Activated naive CD8-positive, alpha-beta T cell treated with anti-CD3 and anti-CD28 coated beads for 36 hours (primary cell): Measurements from ENCODE around the gene ARSJ. TPM values are rescaled to one million over a fixed set of nuclear protein-coding genes. Genes with fewer than 3 reads are reported as not detected.
"Not testable (repeated sequence)": the region's sequence is repeated elsewhere in the genome, so short reads cannot be mapped to it uniquely, and the experiment has no call there.

ENCODE experiments used
- DNase-seq: peaks from one replicate; pipeline ENCODE4 v3.0.0; 2021
- H3K27ac Mint-ChIP-seq: one replicate; pipeline ENCODE4 v1.8.0; 2022; ENCODE audit warnings: mild to moderate bottlenecking, moderate library complexity, mixed read lengths
- H3K27me3 Mint-ChIP-seq: one replicate; pipeline ENCODE4 v1.8.0; 2022; ENCODE audit warnings: mild to moderate bottlenecking, mixed read lengths
- H3K36me3 Mint-ChIP-seq: one replicate; pipeline ENCODE4 v1.8.0; 2021; ENCODE audit warnings: mild to moderate bottlenecking, mixed read lengths
- H3K4me1 Mint-ChIP-seq: one replicate; pipeline ENCODE4 v1.8.0; 2021; ENCODE audit warnings: mixed read lengths
- H3K4me3 Mint-ChIP-seq: one replicate; pipeline ENCODE4 v1.8.0; 2022; ENCODE audit warnings: mild to moderate bottlenecking, moderate library complexity, mixed read lengths
- H3K9me3 Mint-ChIP-seq: one replicate; pipeline ENCODE4 v1.8.0; 2022; ENCODE audit warnings: mixed read lengths
- total RNA-seq, 2 experiments: library from RNA; stranded (reverse); gene quantifications; one replicate each; pipeline ENCODE4 v1.2.3, GENCODE V29; 2021

Gene ARSJ
- total RNA-seq, 2 experiments from 2014 or later = not detected

- H3K27ac Mint-ChIP-seq = no peak overlapping the region
- no peak overlapping the region for H3K4me3 Mint-ChIP-seq
- H3K27me3 Mint-ChIP-seq = peaks cover 4% of the 10 kb centered on the region
- DNase-seq = no peak
- H3K4me1 Mint-ChIP-seq = peaks cover 7% of the 10 kb centered on the region
- H3K9me3 Mint-ChIP-seq = peaks cover 3% of the 10 kb centered on the region
- no peaks in the 10 kb centered on the region for H3K36me3 Mint-ChIP-seq
Measured at GRCh38 chr4:113957956-113958355, 21.5 kb downstream of the ARSJ start.

- no peak overlapping the region for H3K4me3 Mint-ChIP-seq
- H3K4me1 Mint-ChIP-seq = peaks cover 11% of the 10 kb centered on the region
- peaks cover 4% of the 10 kb centered on the region for H3K27me3 Mint-ChIP-seq
- H3K27ac Mint-ChIP-seq = no peak overlapping the region
- H3K9me3 Mint-ChIP-seq = no peaks in the 10 kb centered on the region
- no peak for DNase-seq
- no peaks in the 10 kb centered on the region for H3K36me3 Mint-ChIP-seq
Measured at GRCh38 chr4:113955948-113956347, 23.5 kb downstream of the ARSJ start.

- Mint-ChIP-seq H3K27ac (no peak overlapping the region), H3K36me3 (no peaks in the 10 kb centered on the region)
Measured at GRCh38 chr4:113955411-113955810, 24.0 kb downstream of the ARSJ start.

GRCh38 chr4:113953888-113954287 is 25.6 kb downstream of the ARSJ start:
- Mint-ChIP-seq H3K4me1 (peaks cover 7% of the 10 kb centered on the region), H3K36me3 (no peaks in the 10 kb centered on the region)

More at GRCh38 chr4:113955411-113955810, 24.0 kb downstream of the ARSJ start:
- Mint-ChIP-seq H3K27me3 (peaks cover 4% of the 10 kb centered on the region), H3K4me3 (no peak overlapping the region), H3K9me3 (no peaks in the 10 kb centered on the region), H3K4me1 (peaks cover 11% of the 10 kb centered on the region)
- DNase-seq = no peak

GRCh38 chr4:113952452-113953029 is 26.9 kb downstream of the ARSJ start:
- no peaks in the 10 kb centered on the region for H3K36me3 Mint-ChIP-seq
- DNase-seq = peak; percentile 14
- H3K4me3 Mint-ChIP-seq = no peak overlapping the region
- peaks cover 4% of the 10 kb centered on the region for H3K4me1 Mint-ChIP-seq
- H3K27ac Mint-ChIP-seq = no peak overlapping the region
- H3K27me3 Mint-ChIP-seq = peaks cover 4% of the 10 kb centered on the region
- H3K9me3 Mint-ChIP-seq = no peaks in the 10 kb centered on the region

More at GRCh38 chr4:113953888-113954287, 25.6 kb downstream of the ARSJ start:
- H3K27ac Mint-ChIP-seq = no peak overlapping the region
- DNase-seq = no peak
- no peaks in the 10 kb centered on the region for H3K9me3 Mint-ChIP-seq
- H3K27me3 Mint-ChIP-seq = peaks cover 4% of the 10 kb centered on the region
- H3K4me3 Mint-ChIP-seq = no peak overlapping the region

GRCh38 chr4:113951263-113951662 is 28.2 kb downstream of the ARSJ start:
- no peak for DNase-seq
- H3K36me3 Mint-ChIP-seq = no peaks in the 10 kb centered on the region
- no peak overlapping the region for H3K4me3 Mint-ChIP-seq
- peaks cover 4% of the 10 kb centered on the region for H3K27me3 Mint-ChIP-seq
- no peaks in the 10 kb centered on the region for H3K9me3 Mint-ChIP-seq
- H3K27ac Mint-ChIP-seq = no peak overlapping the region
- peaks cover 4% of the 10 kb centered on the region for H3K4me1 Mint-ChIP-seq

GRCh38 chr4:113950207-113950606 is 29.2 kb downstream of the ARSJ start:
- no peak for DNase-seq
- peaks cover 9% of the 10 kb centered on the region for H3K4me1 Mint-ChIP-seq
- H3K9me3 Mint-ChIP-seq = no peaks in the 10 kb centered on the region
- peaks cover 4% of the 10 kb centered on the region for H3K27me3 Mint-ChIP-seq
- H3K27ac Mint-ChIP-seq = no peak overlapping the region
- no peaks in the 10 kb centered on the region for H3K36me3 Mint-ChIP-seq
- no peak overlapping the region for H3K4me3 Mint-ChIP-seq

GRCh38 chr4:113947484-113947883 is 32.0 kb downstream of the ARSJ start:
- Mint-ChIP-seq H3K4me3 (no peak overlapping the region), H3K36me3 (no peaks in the 10 kb centered on the region), H3K27me3 (no peaks in the 10 kb centered on the region), H3K4me1 (peaks cover 17% of the 10 kb centered on the region), H3K9me3 (no peaks in the 10 kb centered on the region), H3K27ac (no peak overlapping the region)
- DNase-seq = no peak

- no peak overlapping the region for H3K4me3 Mint-ChIP-seq
- DNase-seq = no peak
- no peaks in the 10 kb centered on the region for H3K9me3 Mint-ChIP-seq
- no peak overlapping the region for H3K27ac Mint-ChIP-seq
- no peaks in the 10 kb centered on the region for H3K27me3 Mint-ChIP-seq
- H3K4me1 Mint-ChIP-seq = peaks cover 15% of the 10 kb centered on the region
- H3K36me3 Mint-ChIP-seq = no peaks in the 10 kb centered on the region
Measured at GRCh38 chr4:113945906-113946305, 33.5 kb downstream of the ARSJ start.

- peaks cover 15% of the 10 kb centered on the region for H3K4me1 Mint-ChIP-seq
- H3K36me3 Mint-ChIP-seq = no peaks in the 10 kb centered on the region
- no peak for DNase-seq
- H3K4me3 Mint-ChIP-seq = no peak overlapping the region
- H3K27ac Mint-ChIP-seq = no peak overlapping the region
- H3K27me3 Mint-ChIP-seq = no peaks in the 10 kb centered on the region
- no peaks in the 10 kb centered on the region for H3K9me3 Mint-ChIP-seq
Measured at GRCh38 chr4:113943863-113944262, 35.6 kb downstream of the ARSJ start.

- Mint-ChIP-seq H3K4me3 (no peak overlapping the region), H3K36me3 (no peaks in the 10 kb centered on the region), H3K27ac (no peak overlapping the region), H3K4me1 (peaks cover 15% of the 10 kb centered on the region), H3K27me3 (no peaks in the 10 kb centered on the region), H3K9me3 (no peaks in the 10 kb centered on the region)
- no peak for DNase-seq
Measured at GRCh38 chr4:113943085-113943484, 36.4 kb downstream of the ARSJ start.

GRCh38 chr4:113941836-113942235 is 37.6 kb downstream of the ARSJ start:
- Mint-ChIP-seq H3K36me3 (no peaks in the 10 kb centered on the region), H3K9me3 (peaks cover 2% of the 10 kb centered on the region), H3K4me1 (peaks cover 15% of the 10 kb centered on the region), H3K27ac (no peak overlapping the region), H3K4me3 (no peak overlapping the region), H3K27me3 (no peaks in the 10 kb centered on the region)
- no peak for DNase-seq

- not testable (repeated sequence) for DNase-seq, H3K27ac Mint-ChIP-seq, H3K9me3 Mint-ChIP-seq, H3K4me1 Mint-ChIP-seq, H3K27me3 Mint-ChIP-seq, H3K36me3 Mint-ChIP-seq, H3K4me3 Mint-ChIP-seq
Measured at GRCh38 chr4:113940103-113940502, 39.3 kb downstream of the ARSJ start.

GRCh38 chr4:113935190-113935589 is 44.3 kb downstream of the ARSJ start:
- no peak overlapping the region for H3K27ac Mint-ChIP-seq
- peaks cover 2% of the 10 kb centered on the region for H3K9me3 Mint-ChIP-seq
- no peaks in the 10 kb centered on the region for H3K36me3 Mint-ChIP-seq
- H3K4me1 Mint-ChIP-seq = no peaks in the 10 kb centered on the region
- H3K4me3 Mint-ChIP-seq = no peak overlapping the region
- DNase-seq = no peak
- H3K27me3 Mint-ChIP-seq = no peaks in the 10 kb centered on the region

GRCh38 chr4:113924706-113925105 is 54.7 kb downstream of the ARSJ start:
- H3K27me3 Mint-ChIP-seq, H3K9me3 Mint-ChIP-seq, DNase-seq, H3K36me3 Mint-ChIP-seq, H3K4me1 Mint-ChIP-seq, H3K4me3 Mint-ChIP-seq, H3K27ac Mint-ChIP-seq: not testable (repeated sequence)

GRCh38 chr4:113921089-113921794 is 58.2 kb downstream of the ARSJ start:
- Mint-ChIP-seq H3K36me3 (no peaks in the 10 kb centered on the region), H3K4me1 (peaks cover 6% of the 10 kb centered on the region), H3K27ac (no peak overlapping the region), H3K4me3 (no peak overlapping the region), H3K9me3 (no peaks in the 10 kb centered on the region), H3K27me3 (no peaks in the 10 kb centered on the region)
- no peak for DNase-seq
